Endothelial cell of umbilical vein (primary cell): ENCODE data around the gene DCTD.
A peak's percentile ranks its signal among the peaks of the same experiment; 100 is the strongest.

Source experiments
- POLR2AphosphoS5 ChIP-seq: IDR thresholded peaks from 2 replicates; pipeline ENCODE4 v1.6.1; 2012; ENCODE audit warnings: low read depth, mild to moderate bottlenecking, control low read depth, low read length, moderate library complexity; ENCODE audit not compliant: insufficient read depth
- TF ChIP-seq, protein P1 (sequence below), 2 donors: IDR thresholded peaks; 1 replicate in 1 of 2; 2 replicates in 1 of 2; pipeline ENCODE4 v1.5.1; 2011; ENCODE audit warnings: low read length in 2 of 2, mild to moderate bottlenecking in 2 of 2, moderate library complexity in 2 of 2, control low read depth in 1 of 2, inconsistent platforms in 1 of 2, low read depth in 1 of 2; ENCODE audit not compliant: insufficient read depth in 1 of 2; ENCODE audit errors: extremely low read depth in 1 of 2

DNA sequence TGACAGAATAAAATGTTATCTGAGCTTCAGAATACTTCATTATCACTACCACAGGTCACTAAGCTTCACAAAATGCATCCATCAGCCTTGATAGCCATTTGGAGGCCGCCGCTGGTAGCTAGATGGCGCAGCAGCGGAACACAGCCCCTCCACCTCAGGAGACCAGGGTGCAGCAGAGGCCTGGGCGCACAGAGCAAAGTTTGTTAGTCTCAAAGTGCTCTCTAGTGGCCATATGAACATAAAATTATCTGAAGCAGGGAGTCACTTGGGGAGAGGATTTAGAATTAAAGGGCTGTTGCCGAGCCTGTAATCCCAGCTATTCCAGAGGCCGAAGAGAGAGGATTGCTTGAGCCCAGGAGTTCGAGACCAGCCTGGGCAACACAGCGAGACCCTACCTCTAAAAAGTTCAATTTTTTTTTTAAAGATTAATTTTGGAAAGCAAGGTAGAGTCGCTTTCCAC, 8.1 kb upstream of the DCTD start:
- TF ChIP-seq POLR2AphosphoS5: no peak
- TF ChIP-seq, protein P1, sequence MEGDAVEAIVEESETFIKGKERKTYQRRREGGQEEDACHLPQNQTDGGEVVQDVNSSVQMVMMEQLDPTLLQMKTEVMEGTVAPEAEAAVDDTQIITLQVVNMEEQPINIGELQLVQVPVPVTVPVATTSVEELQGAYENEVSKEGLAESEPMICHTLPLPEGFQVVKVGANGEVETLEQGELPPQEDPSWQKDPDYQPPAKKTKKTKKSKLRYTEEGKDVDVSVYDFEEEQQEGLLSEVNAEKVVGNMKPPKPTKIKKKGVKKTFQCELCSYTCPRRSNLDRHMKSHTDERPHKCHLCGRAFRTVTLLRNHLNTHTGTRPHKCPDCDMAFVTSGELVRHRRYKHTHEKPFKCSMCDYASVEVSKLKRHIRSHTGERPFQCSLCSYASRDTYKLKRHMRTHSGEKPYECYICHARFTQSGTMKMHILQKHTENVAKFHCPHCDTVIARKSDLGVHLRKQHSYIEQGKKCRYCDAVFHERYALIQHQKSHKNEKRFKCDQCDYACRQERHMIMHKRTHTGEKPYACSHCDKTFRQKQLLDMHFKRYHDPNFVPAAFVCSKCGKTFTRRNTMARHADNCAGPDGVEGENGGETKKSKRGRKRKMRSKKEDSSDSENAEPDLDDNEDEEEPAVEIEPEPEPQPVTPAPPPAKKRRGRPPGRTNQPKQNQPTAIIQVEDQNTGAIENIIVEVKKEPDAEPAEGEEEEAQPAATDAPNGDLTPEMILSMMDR (IDR thresholded peaks at IDR 0.05; ENCODE audit: extremely low read depth in 1 of 2, insufficient read depth in 1 of 2, low read depth in 1 of 2, low read length in 2 of 2): peak; percentile 28 to 53
